ENCODE results near the gene HOXA9.

HOXA9 gene

GRCh38 chr7:27160145-27160545, 5.2 kb downstream of the HOXA9 start:
- peak; percentile 60 for DNase-seq
- in situ Hi-C loops (cut with MboI; ENCODE audit: low pct_unique_long_range_greater_than_20kb, low sequenced_read_pairs): loop anchor here (25.0 kb wide), 1 partner anchor 1298 kb away; no protein-coding TSS in a partner anchor

GRCh38 chr7:27159266-27160144, 5.8 kb downstream of the HOXA9 start:
- in situ Hi-C loops (cut with MboI; ENCODE audit: low pct_unique_long_range_greater_than_20kb, low sequenced_read_pairs): loop anchor here (10.0 to 25.0 kb wide), 2 partner anchors 305 to 1297 kb away; no protein-coding TSS in a partner anchor

GRCh38 chr7:27158436-27159265, 6.7 kb downstream of the HOXA9 start:
- in situ Hi-C loops (cut with MboI; ENCODE audit: low pct_unique_long_range_greater_than_20kb, low sequenced_read_pairs): loop anchor here (10.0 to 25.0 kb wide), 2 partner anchors 304 to 1296 kb away; no protein-coding TSS in a partner anchor
- peak; percentile 42 for DNase-seq

More at GRCh38 chr7:27159266-27160144, 5.8 kb downstream of the HOXA9 start:
- peak; percentile 65 for DNase-seq

- DNase-seq: peak; percentile 60
- in situ Hi-C loops (cut with MboI; ENCODE audit: low pct_unique_long_range_greater_than_20kb, low sequenced_read_pairs): loop anchor here (10.0 to 25.0 kb wide), 2 partner anchors 303 to 1296 kb away; no protein-coding TSS in a partner anchor
Measured at GRCh38 chr7:27157702-27158431, 7.5 kb downstream of the HOXA9 start.

GRCh38 chr7:27156916-27157701, 8.2 kb downstream of the HOXA9 start:
- peak; percentile 40 for DNase-seq
- in situ Hi-C loops (cut with MboI; ENCODE audit: low pct_unique_long_range_greater_than_20kb, low sequenced_read_pairs): loop anchor here (10.0 to 25.0 kb wide), 2 partner anchors 302 to 1295 kb away; no protein-coding TSS in a partner anchor

GRCh38 chr7:27156508-27156898, 8.8 kb downstream of the HOXA9 start, which contains the start of gene HOXA7:
HOXA7 (minus strand) TSS chr7:27156675; CDS start chr7:27156545, 130 bp downstream.
- in situ Hi-C loops (cut with MboI; ENCODE audit: low pct_unique_long_range_greater_than_20kb, low sequenced_read_pairs): loop anchor here (10.0 to 25.0 kb wide), 2 partner anchors 302 to 1294 kb away; no protein-coding TSS in a partner anchor
- peak; percentile 76 for DNase-seq

- in situ Hi-C loops (cut with MboI; ENCODE audit: low pct_unique_long_range_greater_than_20kb, low sequenced_read_pairs): loop anchor here (10.0 to 25.0 kb wide), 2 partner anchors 301 to 1294 kb away; no protein-coding TSS in a partner anchor
Measured at GRCh38 chr7:27155816-27156507, 9.4 kb downstream of the HOXA9 start.

GRCh38 chr7:27154901-27155815, 10.2 kb downstream of the HOXA9 start:
- peak; percentile 76 for DNase-seq

More at GRCh38 chr7:27155816-27156507, 9.4 kb downstream of the HOXA9 start:
- DNase-seq: peak; percentile 74

GRCh38 chr7:27154369-27154768, 11.0 kb downstream of the HOXA9 start:
- in situ Hi-C loops (cut with MboI; ENCODE audit: low pct_unique_long_range_greater_than_20kb, low sequenced_read_pairs): loop anchor here (10.0 to 25.0 kb wide), 2 partner anchors 300 to 1292 kb away; no protein-coding TSS in a partner anchor
- no peak for DNase-seq

More at GRCh38 chr7:27154901-27155815, 10.2 kb downstream of the HOXA9 start:
- in situ Hi-C loops (cut with MboI; ENCODE audit: low pct_unique_long_range_greater_than_20kb, low sequenced_read_pairs): loop anchor here (10.0 to 25.0 kb wide), 2 partner anchors 300 to 1293 kb away; no protein-coding TSS in a partner anchor

- in situ Hi-C loops (cut with MboI; ENCODE audit: low pct_unique_long_range_greater_than_20kb, low sequenced_read_pairs): loop anchor here (10.0 to 25.0 kb wide), 2 partner anchors 299 to 1291 kb away; no protein-coding TSS in a partner anchor
- no peak for DNase-seq
Measured at GRCh38 chr7:27153526-27153925, 11.8 kb downstream of the HOXA9 start.

GRCh38 chr7:27152816-27153442, 12.4 kb downstream of the HOXA9 start:
- in situ Hi-C loops (cut with MboI; ENCODE audit: low pct_unique_long_range_greater_than_20kb, low sequenced_read_pairs): loop anchor here (10.0 to 25.0 kb wide), 2 partner anchors 298 to 1291 kb away; no protein-coding TSS in a partner anchor
- DNase-seq: no peak

GRCh38 chr7:27151931-27152815, 13.2 kb downstream of the HOXA9 start, which contains the start of gene HOXA3:
HOXA3 (minus strand) TSS chr7:27152583; CDS start chr7:27110640, 41,943 bp downstream.
- peak; percentile 52 for DNase-seq
- in situ Hi-C loops (cut with MboI; ENCODE audit: low pct_unique_long_range_greater_than_20kb, low sequenced_read_pairs): loop anchor here (10.0 to 25.0 kb wide), 2 partner anchors 297 to 1290 kb away; no protein-coding TSS in a partner anchor

- in situ Hi-C loops (cut with MboI; ENCODE audit: low pct_unique_long_range_greater_than_20kb, low sequenced_read_pairs): loop anchor here (10.0 to 25.0 kb wide), 2 partner anchors 297 to 1289 kb away; no protein-coding TSS in a partner anchor
- DNase-seq: no peak
Measured at GRCh38 chr7:27151341-27151930, 13.9 kb downstream of the HOXA9 start.
